ENCODE measurements around the gene KSR1. TPM values are rescaled to one million over a fixed set of nuclear protein-coding genes. Genes with fewer than 3 reads are reported as not detected.
A peak's percentile ranks its signal among the peaks of the same experiment; 100 is the strongest.

Gene KSR1
- total and polyA plus RNA-seq, 9 of the 15 experiments (the other 6 are each of a cell fraction or from before 2014, with no cell fraction given), result 1.4 to 51.7 (median 18.4) TPM

DNA sequence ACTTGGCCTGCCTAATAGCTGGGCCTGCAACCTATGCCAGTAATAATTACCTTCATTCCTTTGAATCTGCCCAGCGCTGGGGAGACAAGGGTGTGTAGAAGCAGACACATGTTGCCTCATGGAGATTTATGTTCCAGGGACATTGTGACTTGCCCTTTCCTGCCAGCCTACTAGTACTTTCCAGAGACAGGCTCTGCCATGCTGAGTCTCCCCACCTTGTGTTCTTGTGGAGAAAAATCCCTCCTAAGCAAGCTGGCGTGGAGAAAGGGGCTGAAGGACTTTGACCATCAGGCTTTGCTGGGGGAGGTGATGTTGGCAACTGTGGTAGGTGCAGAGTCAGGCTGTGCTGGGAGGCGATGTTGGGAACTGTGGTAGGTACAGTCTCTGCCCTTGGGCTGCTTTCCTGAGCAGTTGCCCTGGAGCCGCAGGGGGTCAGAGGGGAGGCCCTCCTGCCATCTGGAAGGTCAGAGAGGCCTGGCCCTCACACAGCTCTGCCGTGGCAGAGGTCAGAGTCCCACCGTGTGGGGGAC, 4.0 kb downstream of the KSR1 start:
- H2AFZ ChIP-seq (ENCODE audit: low read depth, low read length), result no peak overlapping the region
- no peak overlapping the region; the same call in none of the 2 replicates for H3K4me2 ChIP-seq (ENCODE audit: insufficient read depth, low read length)
- no peaks in the 10 kb centered on the region for H3K9me3 ChIP-seq (replicated peaks; ENCODE audit: control insufficient read depth, insufficient read depth, low read depth, low read length)
- no peaks in the 10 kb centered on the region for H3K9me1 ChIP-seq (ENCODE audit: control insufficient read depth, insufficient read depth, low read length)
- no peaks in the 10 kb centered on the region for H3K27me3 ChIP-seq (ENCODE audit: control insufficient read depth in 2 of 2, insufficient read depth in 2 of 2, low read length in 2 of 2)
- no peak for DNase-seq (ENCODE audit: extremely low read depth in 1 of 4, low spot score in 3 of 4)
- BruUV-seq (replicated peaks), result no TSS peak
- intact Hi-C loops (cut with micrococcal nuclease) (loop anchor here (5.0 kb wide), 1 partner anchor 163 kb away; no protein-coding TSS in a partner anchor), in situ Hi-C loops (cut with MboI) (no loop called here)
- WGBS (ENCODE audit: insufficient coverage, low coverage, missing lambda C conversion rate), result 55% methylated on average over 5 of the region's 6 CpGs
- CTCF ChIA-PET (ENCODE audit: low intra/inter-chr PET ratio), result no interaction called here
- POLR2A ChIA-PET, result interaction anchor here (0.6 to 5.4 kb wide), 5 partner anchors 10 to 392 kb away, joined by 3 to 40 read pairs (median 4); no protein-coding TSS in a partner anchor
- TF ChIP-seq ZNF197 (CRISPR knock-in tag; IDR thresholded peaks at IDR 0.05; ENCODE audit: low read depth), result no peak
- TF ChIP-seq CHCHD3 (CRISPR knock-in tag; IDR thresholded peaks at IDR 0.05), result no peak
- no peak for TF ChIP-seq ESRRA (IDR thresholded peaks at IDR 0.05; ENCODE audit: borderline replicate concordance, low read depth)
- TF ChIP-seq, protein P1, sequence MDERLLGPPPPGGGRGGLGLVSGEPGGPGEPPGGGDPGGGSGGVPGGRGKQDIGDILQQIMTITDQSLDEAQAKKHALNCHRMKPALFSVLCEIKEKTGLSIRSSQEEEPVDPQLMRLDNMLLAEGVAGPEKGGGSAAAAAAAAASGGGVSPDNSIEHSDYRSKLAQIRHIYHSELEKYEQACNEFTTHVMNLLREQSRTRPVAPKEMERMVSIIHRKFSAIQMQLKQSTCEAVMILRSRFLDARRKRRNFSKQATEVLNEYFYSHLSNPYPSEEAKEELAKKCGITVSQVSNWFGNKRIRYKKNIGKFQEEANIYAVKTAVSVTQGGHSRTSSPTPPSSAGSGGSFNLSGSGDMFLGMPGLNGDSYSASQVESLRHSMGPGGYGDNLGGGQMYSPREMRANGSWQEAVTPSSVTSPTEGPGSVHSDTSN (CRISPR knock-in tag; IDR thresholded peaks at IDR 0.05; ENCODE audit: low read depth), result no peak
- TF ChIP-seq, protein P1 (tag; conservative IDR thresholded peaks at IDR 0.05; ENCODE audit: low read depth), result 0 out of 2 replicates have a peak, but pooled peaks have one; percentile 30
- TF ChIP-seq MEIS2 (IDR thresholded peaks at IDR 0.05; ENCODE audit: partially characterized antibody), result peak; percentile 60
- no peak for TF ChIP-seq ZNF224 (CRISPR knock-in tag; IDR thresholded peaks at IDR 0.05)
- peak; percentile 48 for TF ChIP-seq RBFOX2 (IDR thresholded peaks at IDR 0.05; ENCODE audit: low read depth, low read length)
- no peak for TF ChIP-seq POLR2B (IDR thresholded peaks at IDR 0.05; ENCODE audit: low read depth, partially characterized antibody)
- peak; percentile 15; the same call in 1 of the 2 replicates for TF ChIP-seq PKNOX1 (IDR thresholded peaks at IDR 0.05)
- ATAC-seq, result no peak
- H3K4me1 ChIP-seq (replicated peaks in 1 of 2; ENCODE audit: control insufficient read depth in 2 of 2, insufficient read depth in 2 of 2, low read length in 2 of 2), result peaks cover 64 to 69% of the 10 kb centered on the region in 2 experiments
- FAIRE-seq, result no peak
- peaks cover 86% of the 10 kb centered on the region for H3K79me2 ChIP-seq (ENCODE audit: control insufficient read depth, insufficient read depth, low read length)
- no peak overlapping the region for H3K4me3 ChIP-seq
- peak overlapping the region in 1 of 2 experiments; percentile 66; a peak in 2 of 4 replicates for H3K9ac ChIP-seq (ENCODE audit: insufficient read depth in 1 of 2, low read depth in 2 of 2, low read length in 2 of 2)
- no peak overlapping the region for H3K27ac ChIP-seq (ENCODE audit: extremely low read depth, low read depth, low read length)
- H4K20me1 ChIP-seq (replicated peaks; ENCODE audit: control insufficient read depth, insufficient read depth, low read length), result peaks cover 4% of the 10 kb centered on the region; the same call in 1 of the 2 replicates
- H3K36me3 ChIP-seq (ENCODE audit: control insufficient read depth, insufficient read depth, low read length), result peaks cover 11% of the 10 kb centered on the region; the same call in 1 of the 3 replicates
